ENCODE results near the gene H2BK1. TPM values are rescaled to one million over a fixed set of nuclear protein-coding genes. Genes with fewer than 3 reads are reported as not detected.

Gene H2BK1
- total RNA-seq, 1 experiment from 2014 or later, result not detected

DNA sequence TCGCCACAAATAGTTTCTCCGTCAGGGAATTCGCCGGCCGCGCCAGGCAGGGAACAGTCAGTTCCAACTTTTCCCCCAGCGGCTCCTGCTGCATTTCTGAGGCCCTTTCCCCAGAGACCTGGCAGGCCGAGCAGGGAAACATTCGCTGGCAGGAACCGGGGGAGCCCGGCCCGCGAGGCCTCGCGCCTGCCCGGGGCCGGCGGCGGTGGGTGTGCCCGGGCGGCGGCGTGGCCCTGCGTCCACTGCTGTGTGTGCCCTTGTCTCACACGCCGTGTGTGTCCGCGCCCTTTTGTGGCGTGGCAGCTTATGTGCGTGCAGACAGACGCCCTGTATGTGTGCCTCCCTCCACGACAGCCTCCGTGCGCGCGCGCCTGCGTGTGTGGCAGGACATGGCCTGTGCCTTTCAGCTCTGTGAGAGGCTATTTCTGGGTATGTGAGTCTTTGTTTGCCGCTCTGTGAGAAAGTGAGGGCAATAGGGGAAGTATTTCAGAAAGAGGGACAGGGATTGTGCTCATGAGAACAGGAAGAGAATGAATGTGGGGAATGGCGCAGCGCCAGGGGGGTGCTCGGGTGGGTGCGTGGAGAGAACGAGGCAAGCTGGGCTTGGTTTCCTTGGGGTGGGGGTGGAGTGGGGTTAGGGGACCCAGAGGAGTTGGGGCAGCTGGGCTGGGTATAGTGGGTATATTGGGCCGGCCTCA is 38.9 kb upstream of the H2BK1 start:
- intact Hi-C loops (cut with micrococcal nuclease; ENCODE audit: unreplicated experiment), result no loop called here
- Histone ChIP-seq H3K4me1 (replicated peaks; ENCODE audit: insufficient read depth) (no peaks in the 10 kb centered on the region; the same call in 1 of the 2 replicates), H3K9me3 (ENCODE audit: insufficient read depth, low read depth) (no peaks in the 10 kb centered on the region), H3K27ac (no peak overlapping the region), H2AFZ (peak overlapping the region; percentile 78; the same call in 1 of the 2 replicates), H3K27me3 (ENCODE audit: insufficient read depth, low read depth) (peaks cover 65% of the 10 kb centered on the region), H4K20me1 (ENCODE audit: insufficient read depth) (0 out of 2 replicates have a peak, but pooled peaks cover 3% of the 10 kb centered on the region), H3K36me3 (ENCODE audit: low read depth) (no peaks in the 10 kb centered on the region), H3K9me2 (ENCODE audit: insufficient read depth) (no peaks in the 10 kb centered on the region), H3K79me2 (ENCODE audit: low read depth) (no peaks in the 10 kb centered on the region), H3F3A (ENCODE audit: insufficient read depth, low read depth) (peaks cover 8% of the 10 kb centered on the region), H3K4me2 (peak overlapping the region; percentile 93), H3K4me3 (peak overlapping the region; percentile 60; the same call in 1 of the 2 replicates)
- ChIA-PET CTCF (no interaction called here), POLR2A (ENCODE audit: unreplicated experiment) (no interaction called here)
- BruUV-seq (replicated peaks), result no TSS peak
- DNase-seq, result peak in 1 of 2 experiments; percentile 53
- no peak for TF ChIP-seq EZH2 (IDR thresholded peaks at IDR 0.05; ENCODE audit: low read depth)
- TF ChIP-seq, protein P1, sequence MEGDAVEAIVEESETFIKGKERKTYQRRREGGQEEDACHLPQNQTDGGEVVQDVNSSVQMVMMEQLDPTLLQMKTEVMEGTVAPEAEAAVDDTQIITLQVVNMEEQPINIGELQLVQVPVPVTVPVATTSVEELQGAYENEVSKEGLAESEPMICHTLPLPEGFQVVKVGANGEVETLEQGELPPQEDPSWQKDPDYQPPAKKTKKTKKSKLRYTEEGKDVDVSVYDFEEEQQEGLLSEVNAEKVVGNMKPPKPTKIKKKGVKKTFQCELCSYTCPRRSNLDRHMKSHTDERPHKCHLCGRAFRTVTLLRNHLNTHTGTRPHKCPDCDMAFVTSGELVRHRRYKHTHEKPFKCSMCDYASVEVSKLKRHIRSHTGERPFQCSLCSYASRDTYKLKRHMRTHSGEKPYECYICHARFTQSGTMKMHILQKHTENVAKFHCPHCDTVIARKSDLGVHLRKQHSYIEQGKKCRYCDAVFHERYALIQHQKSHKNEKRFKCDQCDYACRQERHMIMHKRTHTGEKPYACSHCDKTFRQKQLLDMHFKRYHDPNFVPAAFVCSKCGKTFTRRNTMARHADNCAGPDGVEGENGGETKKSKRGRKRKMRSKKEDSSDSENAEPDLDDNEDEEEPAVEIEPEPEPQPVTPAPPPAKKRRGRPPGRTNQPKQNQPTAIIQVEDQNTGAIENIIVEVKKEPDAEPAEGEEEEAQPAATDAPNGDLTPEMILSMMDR (conservative IDR thresholded peaks at IDR 0.05), result no peak

DNA sequence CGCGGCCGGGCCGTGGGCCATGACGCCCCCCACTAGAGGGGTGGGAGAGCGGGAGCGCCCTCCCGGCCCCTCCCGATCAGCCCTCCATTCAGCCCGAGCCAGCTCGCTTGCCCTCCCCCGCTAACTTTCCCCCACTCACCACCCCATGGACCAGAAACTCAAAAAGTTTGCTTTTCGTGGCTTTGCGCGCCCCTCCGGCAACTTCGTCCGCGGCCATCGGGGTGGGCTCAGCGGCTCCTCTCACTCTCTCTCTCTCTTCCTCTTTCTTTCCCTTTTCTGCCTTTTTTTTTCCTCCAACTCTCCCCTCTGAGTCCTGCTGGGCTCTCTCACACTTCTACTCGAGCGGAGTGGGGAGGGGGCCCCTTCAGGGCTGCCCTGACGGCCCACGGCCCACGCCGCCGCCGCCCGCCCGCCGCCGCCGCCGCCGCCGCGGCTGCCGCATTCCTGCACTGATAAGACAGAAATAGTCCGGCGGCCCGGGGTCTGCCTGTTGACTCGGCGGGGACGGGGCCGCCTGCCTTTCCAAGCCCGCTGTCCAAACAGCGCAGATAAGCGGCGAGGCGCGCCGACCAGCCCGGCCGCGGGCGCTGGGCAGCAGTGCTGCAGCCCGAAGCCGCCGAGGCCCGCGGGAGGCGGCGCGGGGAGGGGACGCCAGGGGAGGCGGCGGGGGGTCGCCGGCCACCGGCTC is 38.2 kb upstream of the H2BK1 start, which contains the start of gene SMARCD3:
Gene SMARCD3 (minus strand): TSS at position 349 of the 688 bp plus-strand sequence. CDS start 132 bp downstream, at position 217.
- no peaks in the 10 kb centered on the region for H3K79me2 ChIP-seq (ENCODE audit: low read depth)
- intact Hi-C loops (cut with micrococcal nuclease; ENCODE audit: unreplicated experiment), result no loop called here
- peak within 1 kb of the TSS; percentile 78; the same call in 1 of the 2 replicates for H2AFZ ChIP-seq
- H3K9me2 ChIP-seq (ENCODE audit: insufficient read depth), result no peaks in the 10 kb centered on the region
- TF ChIP-seq, protein P1 (conservative IDR thresholded peaks at IDR 0.05), result no peak
- no peak for TF ChIP-seq EZH2 (IDR thresholded peaks at IDR 0.05; ENCODE audit: low read depth)
- H3K27me3 ChIP-seq (ENCODE audit: insufficient read depth, low read depth), result peaks cover 58% of the 10 kb centered on the region
- DNase-seq, result peak in 1 of 2 experiments; percentile 59
- no peaks in the 10 kb centered on the region for H3K36me3 ChIP-seq (ENCODE audit: low read depth)
- peaks cover 8% of the 10 kb centered on the region for H3F3A ChIP-seq (ENCODE audit: insufficient read depth, low read depth)
- no peak within 1 kb of the TSS for H3K27ac ChIP-seq
- CTCF ChIA-PET, result no interaction called here
- POLR2A ChIA-PET (ENCODE audit: unreplicated experiment), result no interaction called here
- peak within 1 kb of the TSS; percentile 60 for H3K4me3 ChIP-seq
- peak within 1 kb of the TSS; percentile 93 for H3K4me2 ChIP-seq
- H3K9me3 ChIP-seq (ENCODE audit: insufficient read depth, low read depth), result no peaks in the 10 kb centered on the region
- no peaks in the 10 kb centered on the region; the same call in 1 of the 2 replicates for H3K4me1 ChIP-seq (replicated peaks; ENCODE audit: insufficient read depth)
- no TSS peak for BruUV-seq (replicated peaks)
- 0 out of 2 replicates have a peak, but pooled peaks cover 3% of the 10 kb centered on the region for H4K20me1 ChIP-seq (ENCODE audit: insufficient read depth)

DNA sequence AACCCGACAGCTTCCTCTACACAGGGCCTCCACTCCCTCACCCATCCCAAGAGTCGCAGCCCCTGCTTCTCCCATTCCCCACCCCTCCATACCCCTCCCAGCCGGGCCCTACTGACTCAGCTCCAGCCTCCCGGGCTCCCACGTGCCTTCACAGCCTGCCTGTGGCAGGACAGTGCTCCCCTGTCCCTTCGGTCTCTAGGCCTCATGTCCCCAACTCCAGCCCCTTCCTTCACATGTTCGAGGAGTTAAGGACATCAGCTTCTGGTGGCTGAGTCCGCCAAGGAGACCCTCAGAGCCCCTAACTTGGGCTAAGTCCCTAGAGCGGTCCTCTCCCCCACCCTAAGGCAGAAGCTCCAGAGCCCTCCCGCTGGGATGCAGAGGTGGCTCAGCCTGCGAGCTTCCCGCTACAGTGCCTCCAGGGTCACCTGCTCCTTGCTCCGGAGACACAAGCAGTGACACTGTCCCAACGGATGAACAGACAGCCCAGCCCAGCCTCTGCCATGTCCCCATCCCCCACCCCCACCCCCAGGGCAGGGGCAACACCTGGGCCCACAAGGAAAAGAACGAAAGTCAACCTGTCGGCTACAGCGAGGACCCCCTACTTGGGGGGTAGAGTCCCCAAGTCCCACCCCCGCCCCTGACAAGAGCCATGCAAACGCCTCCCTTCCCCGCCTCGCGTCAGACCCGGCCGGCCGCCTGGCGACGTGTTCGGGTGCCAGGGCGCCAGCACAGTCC is 37.5 kb upstream of the H2BK1 start:
- DNase-seq, result no peak
- ChIA-PET CTCF (no interaction called here), POLR2A (ENCODE audit: unreplicated experiment) (interaction anchor here (0.6 kb wide), 1 partner anchor 299 kb away, joined by 6 read pairs; no protein-coding TSS in a partner anchor)

More for the DNA sequence above, 37.5 kb upstream of the H2BK1 start:
- TF ChIP-seq, protein P1 (conservative IDR thresholded peaks at IDR 0.05), result no peak
- TF ChIP-seq EZH2 (IDR thresholded peaks at IDR 0.05; ENCODE audit: low read depth), result no peak
- Histone ChIP-seq H3K4me3 (peak overlapping the region; percentile 60), H4K20me1 (ENCODE audit: insufficient read depth) (0 out of 2 replicates have a peak, but pooled peaks cover 3% of the 10 kb centered on the region), H3K4me2 (peak overlapping the region; percentile 93), H3K27ac (no peak overlapping the region), H3K27me3 (ENCODE audit: insufficient read depth, low read depth) (peaks cover 51% of the 10 kb centered on the region), H3K9me3 (ENCODE audit: insufficient read depth, low read depth) (no peaks in the 10 kb centered on the region), H3K79me2 (ENCODE audit: low read depth) (no peaks in the 10 kb centered on the region), H3K36me3 (ENCODE audit: low read depth) (no peaks in the 10 kb centered on the region), H3F3A (ENCODE audit: insufficient read depth, low read depth) (peaks cover 11% of the 10 kb centered on the region), H2AFZ (peak overlapping the region; percentile 52; the same call in 1 of the 2 replicates), H3K4me1 (replicated peaks; ENCODE audit: insufficient read depth) (no peaks in the 10 kb centered on the region; the same call in 1 of the 2 replicates), H3K9me2 (ENCODE audit: insufficient read depth) (no peaks in the 10 kb centered on the region)
- intact Hi-C loops (cut with micrococcal nuclease; ENCODE audit: unreplicated experiment), result no loop called here
- BruUV-seq (replicated peaks), result no TSS peak
